ENCODE measurements around the gene ARFGEF3. TPM values are rescaled to one million over a fixed set of nuclear protein-coding genes. Genes with fewer than 3 reads are reported as not detected.

The ARFGEF3 gene
- total and polyA plus RNA-seq, 2 experiments from 2014 or later: 5.8 to 24.6 TPM

GRCh38 chr6:138372711-138373463, 211.1 kb downstream of the ARFGEF3 start:
- Histone ChIP-seq H3K4me3 (no peak overlapping the region), H3K4me2 (no peak overlapping the region), H4K20me1 (replicated peaks; ENCODE audit: insufficient read depth) (no peaks in the 10 kb centered on the region), H3K4me1 (ENCODE audit: insufficient read depth) (peaks cover 15% of the 10 kb centered on the region), H3K27me3 (ENCODE audit: insufficient read depth) (no peaks in the 10 kb centered on the region), H3K27ac (ENCODE audit: low read depth) (no peak overlapping the region), H2AFZ (no peak overlapping the region), H3F3A (replicated peaks; ENCODE audit: low read depth) (no peaks in the 10 kb centered on the region), H3K36me3 (ENCODE audit: insufficient read depth) (no peaks in the 10 kb centered on the region), H3K9me2 (ENCODE audit: insufficient read depth) (no peaks in the 10 kb centered on the region), H3K79me2 (replicated peaks; ENCODE audit: insufficient read depth) (no peaks in the 10 kb centered on the region)
- H3K9me3 Mint-ChIP-seq: no peaks in the 10 kb centered on the region; the same call in 1 of the 3 replicates
- TF ChIP-seq EZH2phosphoT487 (IDR thresholded peaks at IDR 0.05; ENCODE audit: unreplicated experiment) (no peak), ZNF462 (CRISPR knock-in tag; IDR thresholded peaks at IDR 0.05) (no peak), JUNB (IDR thresholded peaks at IDR 0.05; ENCODE audit: unreplicated experiment) (no peak)
- H3K27ac Mint-ChIP-seq: no peak overlapping the region
- H3K4me3 Mint-ChIP-seq: no peak overlapping the region
- H3K36me3 Mint-ChIP-seq (ENCODE audit: low read depth): no peaks in the 10 kb centered on the region
- DNase-seq (ENCODE audit: low spot score): no peak
- H3K4me1 Mint-ChIP-seq: peaks cover 23% of the 10 kb centered on the region; the same call in 2 of the 3 replicates
- H3K27me3 Mint-ChIP-seq (ENCODE audit: insufficient read depth, low read depth, poor library complexity): peaks cover 2% of the 10 kb centered on the region
- no peak for ATAC-seq

GRCh38 chr6:138374230-138374629, 212.5 kb downstream of the ARFGEF3 start:
- H4K20me1 ChIP-seq (replicated peaks; ENCODE audit: insufficient read depth): no peaks in the 10 kb centered on the region
- no peak overlapping the region for H2AFZ ChIP-seq
- no peaks in the 10 kb centered on the region for H3K79me2 ChIP-seq (replicated peaks; ENCODE audit: insufficient read depth)
- no peak overlapping the region for H3K27ac Mint-ChIP-seq
- H3K9me3 Mint-ChIP-seq: no peaks in the 10 kb centered on the region; the same call in 2 of the 3 replicates
- no peaks in the 10 kb centered on the region for H3K36me3 Mint-ChIP-seq (ENCODE audit: low read depth)
- H3K27me3 ChIP-seq (ENCODE audit: insufficient read depth): no peaks in the 10 kb centered on the region
- no peak overlapping the region for H3K4me3 ChIP-seq
- DNase-seq (ENCODE audit: low spot score): no peak
- no peak for ATAC-seq
- no peaks in the 10 kb centered on the region for H3K36me3 ChIP-seq (ENCODE audit: insufficient read depth)
- no peak overlapping the region for H3K27ac ChIP-seq (ENCODE audit: low read depth)
- H3K4me3 Mint-ChIP-seq: no peak overlapping the region
- H3K4me1 ChIP-seq (ENCODE audit: insufficient read depth): peaks cover 28% of the 10 kb centered on the region
- peaks cover 2% of the 10 kb centered on the region for H3K27me3 Mint-ChIP-seq (ENCODE audit: insufficient read depth, low read depth, poor library complexity)
- peaks cover 33% of the 10 kb centered on the region for H3K4me1 Mint-ChIP-seq
- H3K9me2 ChIP-seq (ENCODE audit: insufficient read depth): no peaks in the 10 kb centered on the region
- H3K4me2 ChIP-seq: no peak overlapping the region
- no peaks in the 10 kb centered on the region for H3F3A ChIP-seq (replicated peaks; ENCODE audit: low read depth)
- TF ChIP-seq REST (IDR thresholded peaks at IDR 0.05; ENCODE audit: unreplicated experiment): no peak
